ENCODE measurements around the gene NUP54. TPM values are rescaled to one million over a fixed set of nuclear protein-coding genes. Genes with fewer than 3 reads are reported as not detected.
A peak's percentile ranks its signal among the peaks of the same experiment; 100 is the strongest.

The NUP54 gene
- total RNA-seq, 2 donors from 2014 or later = 63.7 to 66.6 TPM

GRCh38 chr4:76074993-76075600 lies 73.1 kb downstream of the NUP54 start:
- H3K27ac Mint-ChIP-seq = no peak overlapping the region
- no peaks in the 10 kb centered on the region for H3K9me3 Mint-ChIP-seq
- no peak for DNase-seq (ENCODE audit: low spot score)
- no peaks in the 10 kb centered on the region for H3K36me3 Mint-ChIP-seq
- ATAC-seq = no peak
- no peak overlapping the region for H3K4me3 Mint-ChIP-seq
- H3K27me3 Mint-ChIP-seq = peaks cover 10 to 20% of the 10 kb centered on the region in 2 donors
- H3K4me1 Mint-ChIP-seq (ENCODE audit: low read depth in 2 of 2) = no peaks in the 10 kb centered on the region

- ATAC-seq = no peak
- H3K4me3 Mint-ChIP-seq = no peak within 1 kb of the TSS
- H3K27me3 Mint-ChIP-seq = peaks cover 6 to 17% of the 10 kb centered on the region in 2 donors
- H3K4me1 Mint-ChIP-seq (ENCODE audit: low read depth in 2 of 2) = no peaks in the 10 kb centered on the region
- no peaks in the 10 kb centered on the region for H3K36me3 Mint-ChIP-seq
- no peak within 1 kb of the TSS for H3K27ac Mint-ChIP-seq
- H3K9me3 Mint-ChIP-seq = no peaks in the 10 kb centered on the region
- no peak for DNase-seq (ENCODE audit: low spot score)
These were observed 73.7 kb downstream of the NUP54 start, which contains the start of gene ART3 for GRCh38 chr4:76074468-76074867. Gene ART3 (plus strand): TSS chr4:76074709. CDS start chr4:76075890, 1,181 bp downstream.

GRCh38 chr4:76072760-76073159 lies 75.4 kb downstream of the NUP54 start:
- H3K4me3 Mint-ChIP-seq = no peak overlapping the region
- no peaks in the 10 kb centered on the region for H3K9me3 Mint-ChIP-seq
- H3K27ac Mint-ChIP-seq = no peak overlapping the region
- DNase-seq (ENCODE audit: low spot score) (no peak), ATAC-seq (no peak)
- H3K4me1 Mint-ChIP-seq (ENCODE audit: low read depth in 2 of 2) = no peaks in the 10 kb centered on the region
- no peaks in the 10 kb centered on the region for H3K36me3 Mint-ChIP-seq
- peaks cover 0 to 6% of the 10 kb centered on the region in 2 donors for H3K27me3 Mint-ChIP-seq

- Mint-ChIP-seq H3K4me1 (ENCODE audit: low read depth in 2 of 2) (peaks cover 0 to 4% of the 10 kb centered on the region in 2 donors), H3K36me3 (no peaks in the 10 kb centered on the region), H3K4me3 (no peak overlapping the region), H3K27me3 (no peaks in the 10 kb centered on the region), H3K27ac (no peak overlapping the region), H3K9me3 (no peaks in the 10 kb centered on the region)
- DNase-seq (ENCODE audit: low spot score) (peak; percentile 63), ATAC-seq (peak; percentile 80 to 82)
These were observed 80.4 kb downstream of the NUP54 start for GRCh38 chr4:76067652-76068286.

- Mint-ChIP-seq H3K36me3 (no peaks in the 10 kb centered on the region), H3K4me3 (no peak overlapping the region), H3K4me1 (ENCODE audit: low read depth in 2 of 2) (peaks cover under 1 to 9% of the 10 kb centered on the region in 2 donors), H3K9me3 (no peaks in the 10 kb centered on the region), H3K27me3 (peaks cover 0 to 3% of the 10 kb centered on the region in 2 donors), H3K27ac (no peak overlapping the region)
- DNase-seq (ENCODE audit: low spot score) (no peak), ATAC-seq (peak; percentile 56 to 70)
These were observed 81.7 kb downstream of the NUP54 start for GRCh38 chr4:76066546-76066945.

Other genes with a start within 250 kb of the NUP54 start
- gene PPEF2, start 245.9 kb downstream of the NUP54 start, total RNA-seq = not detected
- 10 to 100 TPM; 17.5 to 48.2 TPM for gene NAAA, start 207.4 kb downstream of the NUP54 start, total RNA-seq
- gene SDAD1, start 157.5 kb downstream of the NUP54 start, total RNA-seq = 10 to 100 TPM; 57.8 to 67.9 TPM
- 1 to 10 TPM in 1 of 2 donors, under 1 TPM in 1; 0.57 to 8.6 TPM for gene CXCL9, start 140.9 kb downstream of the NUP54 start, total RNA-seq
- gene CXCL10, start 124.9 kb downstream of the NUP54 start, total RNA-seq = 100 to 1,000 TPM in 1 of 2 donors, 1 to 10 TPM in 1; 2.0 to 117 TPM
- gene CXCL11, start 112.3 kb downstream of the NUP54 start, total RNA-seq = 1 to 10 TPM in 1 of 2 donors, not detected in 1; 2.5 TPM
- gene ART3, start 73.7 kb downstream of the NUP54 start, total RNA-seq = 1 to 10 TPM in 1 of 2 donors, not detected in 1; 5.4 TPM
- gene SCARB2, start 65.4 kb upstream of the NUP54 start, total RNA-seq = 10 to 100 TPM in 1 of 2 donors, 1 to 10 TPM in 1; 9.9 to 13.9 TPM
- not detected for gene FAM47E, start 103.3 kb upstream of the NUP54 start, total RNA-seq
- gene STBD1, start 158.3 kb upstream of the NUP54 start, total RNA-seq = 1 to 10 TPM; 3.6 to 3.9 TPM